Hindlimb muscle (tissue), 1 donor: ENCODE measurements around the gene QDPR. TPM values are rescaled to one million over a fixed set of nuclear protein-coding genes. Genes with fewer than 3 reads are reported as not detected.
"Not testable (repeated sequence)": the region's sequence is repeated elsewhere in the genome, so short reads cannot be mapped to it uniquely, and the experiment has no call there.

Experiments used
- DNase-seq: peaks from one replicate; pipeline ENCODE4 v3.0.0-alpha.2; 2013
- polyA plus RNA-seq: library from polyadenylated mRNA; unstranded; fragments of 120-200 nt; gene quantifications from one replicate; pipeline ENCODE4 v1.2.1, GENCODE V29; 2013; ENCODE audit not compliant: insufficient read length

QDPR gene
- polyA plus RNA-seq, 1 donor, result 102 TPM

- DNase-seq, result no peak
Observed at GRCh38 chr4:17490575-17491059, 21.3 kb downstream of the QDPR start.

GRCh38 chr4:17489721-17490120, 22.2 kb downstream of the QDPR start:
- no peak for DNase-seq

- no peak for DNase-seq
Observed at GRCh38 chr4:17489123-17489522, 22.8 kb downstream of the QDPR start.

GRCh38 chr4:17482716-17483115, 29.2 kb downstream of the QDPR start:
- no peak for DNase-seq

GRCh38 chr4:17480955-17481354, 30.9 kb downstream of the QDPR start:
- DNase-seq, result no peak

- no peak for DNase-seq
Observed at GRCh38 chr4:17480210-17480927, 31.5 kb downstream of the QDPR start.

GRCh38 chr4:17477774-17478472, 34.0 kb downstream of the QDPR start:
- DNase-seq, result no peak

- no peak for DNase-seq
Observed at GRCh38 chr4:17476853-17477252, 35.0 kb downstream of the QDPR start.

- no peak for DNase-seq
Observed at GRCh38 chr4:17475481-17475880, 36.4 kb downstream of the QDPR start.

- DNase-seq, result no peak
Observed at GRCh38 chr4:17469931-17470674, 41.8 kb downstream of the QDPR start.

- DNase-seq, result peak; percentile 60
Observed at GRCh38 chr4:17468619-17469221, 43.2 kb downstream of the QDPR start.

- DNase-seq, result no peak
Observed at GRCh38 chr4:17463606-17464005, 48.3 kb downstream of the QDPR start.

- DNase-seq, result no peak
Observed at GRCh38 chr4:17450269-17450804, 61.6 kb downstream of the QDPR start.

- DNase-seq, result no peak
Observed at GRCh38 chr4:17448689-17449088, 63.2 kb downstream of the QDPR start.

- peak; percentile 49 for DNase-seq
Observed at GRCh38 chr4:17447675-17448298, 64.1 kb downstream of the QDPR start.

- DNase-seq, result no peak
Observed at GRCh38 chr4:17447056-17447455, 64.8 kb downstream of the QDPR start.

GRCh38 chr4:17442477-17442876, 69.4 kb downstream of the QDPR start:
- not testable (repeated sequence) for DNase-seq

GRCh38 chr4:17437396-17437795, 74.5 kb downstream of the QDPR start:
- no peak for DNase-seq

GRCh38 chr4:17436750-17437090, 75.2 kb downstream of the QDPR start:
- DNase-seq, result no peak
